CD1c-positive myeloid dendritic cell (primary cell): Measurements from ENCODE around the gene MRPL37.
"Not testable (repeated sequence)": the region's sequence is repeated elsewhere in the genome, so short reads cannot be mapped to it uniquely, and the experiment has no call there.

ENCODE experiments used
- DNase-seq: peaks from one replicate; pipeline ENCODE4 v3.0.0-alpha.2; 2016; ENCODE audit errors: extremely low spot score

MRPL37 gene

DNA sequence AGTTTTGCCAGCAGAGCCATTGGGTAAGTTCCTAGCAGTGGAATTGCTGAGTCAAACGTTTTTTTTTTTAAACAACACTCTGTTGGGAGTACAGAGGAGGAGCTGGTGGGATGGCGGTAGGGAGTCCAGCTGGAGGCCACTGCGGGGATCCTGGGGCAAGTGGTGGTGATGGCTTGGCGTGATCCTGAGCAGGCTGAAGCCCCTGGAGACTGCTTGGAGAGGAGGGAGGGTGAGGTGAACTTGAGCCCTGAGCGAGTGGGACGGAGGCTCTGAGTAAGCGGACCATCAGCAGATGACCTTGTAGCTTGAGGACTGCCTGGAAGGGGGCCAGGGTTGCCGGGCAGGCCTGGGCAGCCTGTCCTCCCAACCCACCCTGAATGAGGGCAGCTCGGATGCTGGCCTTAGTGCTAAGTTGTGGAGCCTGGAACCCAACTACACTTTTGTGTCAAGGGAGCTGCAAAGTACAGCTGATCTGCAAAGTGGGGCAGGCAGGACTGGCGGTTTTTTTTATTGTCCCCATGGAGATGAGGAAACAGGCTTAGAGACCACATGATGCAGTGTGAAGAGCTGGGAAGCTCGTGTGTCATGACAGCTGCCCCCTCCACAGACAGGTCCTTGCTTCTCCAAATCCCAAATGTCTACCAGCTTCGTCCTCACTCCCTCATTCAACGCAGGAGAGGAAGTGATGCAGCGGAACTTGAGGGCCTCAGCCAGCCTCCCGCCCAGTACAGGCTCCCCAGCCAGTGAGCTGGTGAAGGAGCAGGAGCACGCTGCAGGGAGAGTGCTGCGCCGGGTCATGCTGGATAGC is 20.2 kb downstream of the MRPL37 start:
- DNase-seq, result peak; percentile 81

DNA sequence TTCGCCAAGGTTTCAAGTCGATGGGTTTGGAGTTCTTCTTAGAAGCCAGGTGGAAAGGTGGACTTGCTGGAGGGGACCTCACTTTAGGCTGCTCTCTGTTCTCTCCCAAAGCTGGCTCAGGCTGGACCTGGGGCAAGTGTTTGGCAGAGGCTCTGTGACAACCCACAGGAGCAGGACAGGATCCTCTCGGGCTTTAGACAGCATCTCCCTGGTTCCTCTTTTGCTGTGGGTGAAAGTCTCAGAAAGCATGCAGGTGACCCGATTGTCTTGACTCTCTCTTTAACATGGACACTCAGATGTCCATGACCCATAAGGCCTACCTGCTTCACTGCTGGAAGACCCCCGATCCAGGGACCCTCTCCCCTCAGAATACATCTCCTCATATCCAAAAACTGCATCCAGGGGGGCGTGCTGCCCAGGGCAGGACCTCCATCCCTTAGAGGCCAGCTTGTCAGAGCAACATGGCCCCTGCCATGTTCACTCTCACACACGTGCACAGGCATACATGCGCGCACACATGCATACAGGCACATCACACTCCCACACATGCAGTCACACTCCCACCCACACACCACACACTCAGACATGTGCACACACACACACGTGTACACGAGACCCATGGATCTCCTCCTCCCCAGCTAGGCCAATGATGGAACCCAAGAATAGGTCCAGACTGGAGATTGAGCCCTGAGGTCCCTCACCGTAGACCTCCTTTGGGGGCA is 21.3 kb downstream of the MRPL37 start:
- DNase-seq, result peak; percentile 35

DNA sequence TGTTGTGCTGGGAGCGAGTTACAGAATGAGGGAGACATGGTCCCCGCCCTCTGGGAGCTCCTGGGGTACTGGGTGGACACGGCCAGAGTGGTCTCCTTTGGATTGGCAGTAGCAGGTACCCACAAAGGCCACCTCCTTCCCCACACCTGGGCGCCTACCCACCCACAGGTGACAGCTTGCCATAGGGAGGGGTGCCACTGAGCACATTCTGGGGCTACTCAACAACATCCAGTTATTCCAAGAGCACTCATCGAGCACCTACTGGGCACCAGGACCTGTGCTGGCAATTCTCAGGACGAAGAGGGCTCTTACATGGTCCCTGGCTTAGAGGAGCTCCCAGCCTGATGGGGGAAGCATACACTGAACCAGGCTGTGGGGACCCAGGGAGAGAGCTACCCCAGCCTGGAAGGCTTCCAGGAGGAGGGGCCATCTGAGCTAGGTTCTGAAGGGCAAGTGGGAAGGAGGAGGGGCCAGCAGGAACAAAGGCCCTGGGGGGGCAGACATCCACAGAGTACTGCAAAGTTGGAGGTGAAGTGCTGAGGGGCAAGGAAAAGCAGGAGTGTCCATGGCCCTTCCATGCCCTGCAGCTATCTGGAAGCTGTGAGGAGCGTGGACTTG is 22.0 kb downstream of the MRPL37 start:
- no peak for DNase-seq

DNA sequence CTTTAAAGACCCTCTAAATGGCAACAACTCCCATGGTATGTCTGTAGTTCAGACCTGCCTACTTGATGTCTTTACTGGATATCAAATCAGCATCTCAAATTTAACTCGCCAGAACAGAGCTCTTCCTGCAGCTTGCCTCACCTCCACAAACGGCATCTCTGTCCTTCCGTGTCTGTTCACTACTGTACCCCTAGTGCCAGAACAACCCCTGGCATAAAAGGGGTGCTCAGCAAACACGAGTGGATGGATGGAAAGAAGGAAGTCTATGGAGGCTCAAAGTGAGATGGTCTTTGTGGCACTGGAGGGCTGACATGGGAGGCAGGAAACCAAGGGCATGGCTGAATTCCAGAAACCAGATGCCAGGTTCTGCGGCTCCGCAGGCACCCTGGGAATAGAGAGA is 22.7 kb downstream of the MRPL37 start:
- no peak for DNase-seq

DNA sequence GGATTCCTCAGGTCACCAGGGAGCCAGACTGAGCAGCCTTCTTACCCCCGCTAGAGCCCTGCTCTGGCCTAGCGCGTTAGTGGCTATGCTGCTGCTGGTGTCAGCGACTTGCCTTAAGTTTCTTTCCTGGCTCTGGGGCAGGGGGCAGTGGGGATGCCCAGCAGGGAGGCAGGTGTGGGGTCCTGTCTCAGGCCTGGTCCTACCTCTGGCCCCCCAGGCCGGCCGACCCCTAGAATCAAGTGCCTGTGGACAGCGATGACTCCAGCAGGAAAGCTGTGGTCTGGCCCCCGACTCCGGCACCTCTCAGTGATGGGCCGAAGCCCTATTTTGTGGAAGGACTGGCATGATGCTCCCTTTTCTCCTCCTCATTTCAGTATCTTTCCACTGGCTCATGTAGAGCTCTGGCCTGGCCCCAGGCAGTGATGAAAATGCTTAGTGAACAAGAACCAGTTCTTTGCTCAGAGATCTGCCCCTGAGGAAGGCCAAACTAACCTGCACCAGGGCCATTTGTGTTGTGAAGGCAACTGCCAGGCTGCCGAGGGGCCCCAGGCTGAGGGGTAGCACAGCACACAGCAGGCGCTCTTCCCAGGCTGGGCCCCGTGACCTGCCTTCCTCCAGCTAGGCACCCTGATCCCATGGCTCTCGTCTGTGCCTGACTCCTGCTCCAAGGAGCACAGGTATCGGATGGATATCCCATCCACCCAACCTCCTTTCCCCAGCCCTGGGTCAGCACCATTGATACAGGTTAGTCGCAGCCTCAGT is 23.7 kb downstream of the MRPL37 start:
- DNase-seq, result no peak

DNA sequence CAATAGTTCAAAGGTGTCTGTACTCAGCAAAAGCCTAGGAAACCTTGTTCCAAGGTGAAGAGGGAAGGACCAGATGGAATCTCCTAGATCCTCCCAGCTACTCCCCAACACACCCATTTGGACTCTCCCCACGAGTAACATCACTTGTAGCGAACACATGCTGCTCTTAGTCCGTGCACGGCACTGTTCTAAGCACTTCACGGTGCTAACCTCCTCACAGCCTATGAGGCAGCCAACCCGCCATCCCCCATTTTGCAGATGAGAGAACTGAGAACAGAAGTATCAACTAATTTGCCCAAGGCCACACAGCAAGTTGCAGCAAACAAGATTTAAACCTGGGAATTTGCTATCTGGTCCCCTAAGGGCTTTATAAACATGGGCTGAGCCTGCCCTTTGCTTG is 24.3 kb downstream of the MRPL37 start:
- no peak for DNase-seq

DNA sequence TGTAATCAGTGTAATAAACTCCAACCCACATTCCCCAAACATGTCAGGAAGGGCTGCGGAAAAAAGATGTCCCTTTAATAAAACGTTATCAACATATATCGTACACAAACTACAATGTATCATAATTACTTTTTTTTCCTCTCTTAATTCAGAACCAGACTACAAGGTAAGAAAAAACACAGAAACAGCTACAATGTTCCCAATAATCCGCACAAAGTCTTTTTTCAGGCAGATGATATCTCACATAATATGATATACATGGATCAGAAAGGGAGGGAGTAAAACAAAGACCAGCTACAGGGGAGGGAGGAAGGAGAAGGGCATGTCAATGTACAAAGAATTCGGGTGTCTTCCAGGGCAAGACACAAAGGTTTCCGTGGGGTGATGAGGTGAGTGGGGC is 25.4 kb downstream of the MRPL37 start:
- DNase-seq, result no peak

DNA sequence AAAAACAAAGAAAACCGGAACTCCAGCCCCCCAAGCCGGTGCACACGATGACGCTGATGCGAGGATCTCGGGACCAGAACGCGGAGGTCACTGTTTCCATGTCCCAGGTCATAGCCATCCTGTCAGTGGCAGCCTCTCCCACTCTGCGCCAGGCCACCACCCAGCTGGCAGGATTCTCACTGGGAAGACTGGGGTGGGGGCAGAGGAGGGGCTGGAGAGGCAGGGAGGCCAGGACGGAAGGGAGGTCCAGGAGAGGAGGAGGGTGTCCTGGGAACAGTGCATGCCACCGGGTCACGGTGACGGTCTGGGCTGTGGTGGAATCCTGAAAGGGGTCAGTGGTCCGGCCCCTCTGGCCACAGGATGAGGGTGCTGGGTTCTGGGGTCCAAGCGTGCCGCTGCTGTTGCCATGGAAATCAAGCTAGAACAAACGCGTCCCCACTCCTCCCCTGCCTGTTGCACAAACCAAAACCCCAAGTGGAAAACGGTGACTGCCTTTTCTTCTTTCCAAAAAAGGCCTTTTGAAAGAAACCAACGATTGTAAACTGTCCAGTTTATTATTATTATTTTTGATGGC is 26.1 kb downstream of the MRPL37 start:
- DNase-seq, result no peak

DNA sequence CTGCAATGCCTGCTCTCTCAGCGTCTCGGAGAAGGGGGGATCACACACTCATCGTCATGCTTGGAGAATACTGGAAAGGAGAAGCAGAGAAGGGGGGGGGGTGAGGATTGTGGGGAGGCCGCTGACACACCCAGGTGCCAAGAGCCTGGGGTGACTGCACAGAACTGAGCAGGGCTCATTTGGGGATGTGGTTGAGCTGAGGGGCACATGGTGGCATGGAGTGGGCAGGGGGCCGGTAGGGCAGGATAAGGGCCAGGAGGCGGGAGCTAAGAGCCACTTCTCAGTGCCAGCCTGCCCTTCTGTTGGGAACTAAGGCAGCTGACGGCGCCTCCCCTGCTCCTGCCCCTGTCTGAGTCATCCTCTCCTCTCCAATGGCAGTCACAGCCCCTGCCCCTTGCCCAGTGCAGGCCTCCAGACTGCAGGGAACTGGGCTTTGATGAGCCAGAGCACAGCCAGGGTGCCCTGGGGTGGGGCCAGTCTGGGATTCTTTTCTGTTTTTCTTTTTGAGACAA is 27.2 kb downstream of the MRPL37 start:
- DNase-seq, result peak; percentile 92

DNA sequence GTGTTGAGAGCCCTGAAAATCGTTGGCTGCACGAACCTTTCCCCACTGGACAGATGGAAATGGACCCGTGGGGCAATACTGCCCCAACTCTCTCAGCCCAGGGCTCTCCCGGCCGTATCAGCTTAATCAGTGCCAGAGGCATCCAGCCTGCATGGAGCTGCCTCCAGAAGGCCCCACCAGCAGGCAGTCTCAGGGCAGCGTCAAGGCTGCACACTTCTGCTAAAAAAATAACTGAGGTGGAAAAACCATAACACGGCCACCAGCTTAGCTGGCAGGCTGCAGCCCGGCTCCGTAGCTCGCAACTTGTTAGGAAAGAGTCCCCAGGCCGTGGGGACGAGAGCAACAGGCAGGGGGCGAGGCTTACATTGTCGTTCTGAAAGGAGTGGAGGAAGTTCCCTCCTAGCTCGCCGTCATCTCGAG is 27.9 kb downstream of the MRPL37 start:
- peak; percentile 70 for DNase-seq

DNA sequence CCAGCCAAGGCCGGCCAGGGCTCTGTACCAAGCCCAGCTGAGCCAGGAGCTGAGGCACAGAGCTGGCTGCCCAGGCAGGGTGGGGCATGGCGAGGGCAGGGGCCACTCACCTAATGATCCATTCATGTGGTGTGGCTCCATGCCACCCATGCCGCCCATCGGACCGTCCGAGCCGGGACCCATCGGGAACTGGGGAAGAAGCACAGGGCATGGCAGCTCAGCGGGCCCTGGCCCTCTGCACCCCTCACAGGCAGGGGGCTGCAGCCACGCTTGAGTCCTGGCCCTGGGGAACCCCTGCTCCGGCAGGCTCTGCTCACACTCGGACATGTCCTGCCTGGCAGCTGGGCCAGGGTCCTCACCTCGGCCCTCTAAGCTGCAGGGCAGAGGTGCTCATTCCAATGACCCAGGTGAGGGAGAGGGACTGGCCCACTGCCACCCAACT is 28.7 kb downstream of the MRPL37 start:
- DNase-seq, result no peak

DNA sequence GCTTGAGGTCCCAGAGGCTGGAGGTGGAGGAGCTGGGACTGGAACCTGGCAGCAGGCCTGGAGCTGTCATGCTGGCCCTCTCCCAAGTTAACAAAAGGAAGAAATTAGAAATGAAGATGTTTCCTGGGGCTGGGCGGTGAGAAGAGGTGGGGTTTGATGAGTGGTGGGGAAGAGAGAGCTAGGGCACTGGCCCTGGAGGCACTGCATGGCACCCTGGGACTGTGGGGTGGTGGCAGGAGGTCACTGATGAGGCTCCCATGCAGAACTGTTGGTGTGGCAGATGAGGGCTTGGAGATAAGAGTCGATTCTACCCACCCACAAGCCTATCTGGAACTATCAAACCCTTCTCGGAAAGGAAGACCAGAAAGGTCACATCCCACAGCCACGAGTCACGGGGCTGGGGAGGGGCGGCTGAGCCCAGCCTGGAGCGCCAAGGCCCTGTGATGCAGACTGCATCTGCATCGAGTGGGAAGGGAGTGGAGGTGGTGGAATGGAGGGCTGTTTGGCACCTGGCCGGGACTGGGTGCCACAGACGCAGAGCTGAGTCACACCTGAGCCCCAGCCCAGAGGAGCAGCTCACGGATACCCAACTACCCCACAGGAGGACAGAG is 29.4 kb downstream of the MRPL37 start:
- DNase-seq, result peak; percentile 47

DNA sequence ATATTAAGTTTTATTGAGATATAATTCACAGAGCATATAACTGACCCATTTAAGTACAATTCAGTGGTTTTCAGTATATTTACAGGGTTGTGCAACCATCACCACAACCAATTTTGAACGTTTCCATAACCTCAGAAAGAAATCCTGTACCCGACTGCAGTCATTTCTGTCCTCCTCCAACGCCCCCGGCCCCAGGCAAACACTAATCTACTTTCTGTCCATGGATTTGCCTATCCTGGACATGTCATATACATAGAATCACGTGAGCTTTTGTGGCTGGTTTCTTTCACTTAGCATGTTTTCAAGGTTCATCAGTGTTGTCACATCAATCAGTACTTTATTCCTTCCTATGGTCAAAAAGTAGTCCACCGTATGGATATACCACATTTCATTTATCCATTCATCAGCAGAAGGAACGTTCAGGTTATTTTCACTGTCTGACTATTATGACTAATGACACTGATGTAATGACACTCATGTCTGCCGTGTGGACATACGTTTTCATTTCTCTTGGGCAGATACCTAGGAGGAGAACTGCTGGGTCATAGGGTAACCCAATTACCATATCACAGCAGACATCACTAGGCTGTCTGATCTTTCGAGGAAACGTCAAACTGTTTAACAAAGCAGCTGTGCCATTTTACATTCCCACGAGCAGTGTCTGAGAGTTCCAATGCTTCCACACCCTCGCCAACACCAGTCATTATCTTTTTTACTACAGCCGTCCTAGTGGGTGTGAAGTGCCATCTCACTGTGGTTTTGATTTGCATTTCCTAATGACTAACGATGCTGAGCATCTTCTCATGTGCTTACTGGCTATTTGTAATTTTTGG is 30.8 kb downstream of the MRPL37 start:
- DNase-seq, result peak; percentile 59

DNA sequence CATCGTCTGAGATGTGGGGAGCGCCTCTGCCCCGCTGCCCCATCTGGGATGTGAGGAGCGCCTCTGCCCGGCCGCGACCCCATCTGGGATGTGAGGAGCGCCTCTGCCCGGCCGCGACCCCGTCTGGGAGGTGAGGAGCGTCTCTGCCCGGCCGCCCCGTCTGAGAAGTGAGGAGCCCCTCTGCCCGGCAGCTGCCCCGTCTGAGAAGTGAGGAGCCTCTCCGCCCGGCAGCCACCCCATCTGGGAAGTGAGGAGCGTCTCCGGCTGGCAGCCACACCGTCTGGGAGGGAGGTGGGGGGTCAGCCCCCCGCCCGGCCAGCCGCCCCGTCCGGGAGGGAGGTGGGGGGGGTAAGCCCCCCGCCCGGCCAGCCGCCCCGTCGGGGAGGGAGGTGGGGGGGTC is 33.2 kb downstream of the MRPL37 start:
- DNase-seq, result not testable (repeated sequence)

DNA sequence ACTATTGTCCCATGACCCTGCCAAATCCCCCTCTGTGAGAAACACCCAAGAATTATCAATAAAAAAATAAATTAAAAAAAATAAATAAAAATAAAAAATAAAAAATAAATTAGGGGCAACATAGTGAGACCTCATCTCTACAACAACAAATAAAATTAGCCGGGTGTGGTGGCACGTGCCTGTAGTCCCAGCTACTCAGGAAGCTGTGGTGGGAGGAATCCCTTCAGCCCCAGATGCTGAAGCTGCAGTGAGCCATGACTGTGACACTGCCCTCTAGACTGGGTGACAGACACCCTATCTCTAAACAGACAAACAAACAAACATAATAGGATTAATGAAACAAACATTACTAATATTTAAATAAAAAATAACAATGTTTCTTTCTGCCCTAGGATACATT is 34.3 kb downstream of the MRPL37 start:
- DNase-seq, result no peak

DNA sequence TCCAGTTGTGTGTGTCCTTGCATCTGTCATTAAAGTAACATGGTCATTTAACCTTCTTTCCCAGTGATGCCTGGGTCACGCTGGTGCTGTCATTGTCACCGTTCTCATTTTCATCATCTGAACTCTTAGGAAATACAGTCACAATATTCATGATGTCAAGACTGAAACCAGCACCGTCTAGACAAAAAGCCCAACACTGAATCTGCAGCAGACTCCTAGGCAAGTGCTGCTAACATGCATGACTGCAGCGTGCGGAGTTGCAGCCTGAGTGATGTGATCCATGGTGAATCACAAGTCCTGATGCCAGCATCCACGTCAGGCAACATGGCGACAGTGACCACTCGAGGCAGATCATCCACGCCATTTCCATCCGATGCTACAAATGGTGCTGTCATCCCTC is 37.6 kb downstream of the MRPL37 start:
- peak; percentile 29 for DNase-seq

DNA sequence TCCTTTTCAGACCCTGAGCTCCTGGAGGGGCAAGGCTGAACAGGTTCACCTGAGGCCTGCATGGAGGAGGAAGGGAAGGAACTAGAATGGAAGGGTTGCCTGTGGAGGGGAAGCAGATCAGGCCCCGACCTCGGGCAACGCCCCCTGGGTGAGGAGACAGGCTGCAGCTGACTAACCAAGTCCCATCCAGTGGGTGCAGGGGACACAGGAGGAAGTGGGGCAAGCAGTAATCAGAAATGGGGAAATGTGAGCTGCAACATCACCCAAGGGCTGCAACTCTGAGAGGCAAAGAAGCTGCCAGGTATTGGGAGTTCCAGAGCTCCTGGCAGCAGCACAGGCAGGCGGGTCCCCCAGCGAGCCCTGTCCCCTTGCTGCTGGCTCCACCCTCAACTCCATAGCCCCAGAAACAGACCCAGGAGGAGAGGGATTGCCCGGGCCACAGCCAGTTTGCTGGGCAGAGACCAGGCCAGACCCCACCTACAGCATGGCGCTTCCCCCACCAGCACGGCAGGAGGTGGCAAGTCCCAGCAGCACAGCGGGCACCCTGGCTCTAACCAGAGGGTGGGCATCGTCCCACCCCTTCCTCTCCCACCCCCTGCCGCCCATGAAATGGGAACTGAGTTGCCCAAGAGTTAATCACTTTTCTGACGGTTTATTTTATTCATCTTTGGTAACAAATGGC is 38.5 kb downstream of the MRPL37 start:
- DNase-seq, result peak; percentile 80

DNA sequence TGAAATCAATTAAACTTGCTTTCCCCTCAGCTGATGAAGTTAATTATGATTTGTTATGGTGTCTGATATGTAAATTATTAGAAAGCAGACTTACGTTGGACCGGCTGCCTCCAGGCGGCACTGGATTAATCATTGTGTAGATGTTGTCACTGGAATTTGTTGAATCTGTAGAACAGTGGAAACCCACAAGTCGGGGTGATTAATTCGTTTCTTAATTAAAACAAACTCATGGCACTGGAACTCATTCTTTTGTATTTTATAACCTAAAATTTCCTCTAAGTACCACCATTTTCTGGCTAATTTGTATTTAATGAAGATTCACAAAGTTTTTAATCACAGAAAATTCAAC is 39.0 kb downstream of the MRPL37 start:
- no peak for DNase-seq

DNA sequence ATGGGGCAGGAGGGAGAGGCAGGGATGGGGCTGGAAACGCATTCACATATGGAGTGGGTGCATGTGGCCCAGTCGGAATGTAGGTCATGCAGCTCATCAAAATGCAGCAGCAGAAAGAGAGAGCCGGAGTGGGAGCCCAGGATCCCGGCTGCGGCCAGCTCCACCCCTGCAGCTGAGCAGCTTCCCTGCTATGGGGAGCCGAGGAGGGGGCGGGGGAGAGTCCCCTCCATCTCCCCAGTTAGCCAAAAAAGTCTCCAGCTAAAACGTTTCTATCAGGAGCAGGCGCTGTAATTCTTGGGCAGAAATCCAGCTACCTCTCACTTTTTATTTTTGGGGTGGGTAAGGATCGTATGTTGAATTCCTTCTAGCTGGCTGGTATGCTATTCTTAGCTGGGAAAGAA is 39.7 kb downstream of the MRPL37 start:
- DNase-seq, result no peak
